NCI-H345 (cell line): Measurements from ENCODE around the gene CISD1.
A peak's percentile ranks its signal among the peaks of the same experiment; 100 is the strongest.

Experiments
- DNase-seq: peaks from one replicate; lab custom pipeline; 2025; lab: John Stamatoyannopoulos, UW

Gene CISD1

GRCh38 chr10:58311026-58311425, 42.1 kb downstream of the CISD1 start:
- DNase-seq, result no peak

DNA sequence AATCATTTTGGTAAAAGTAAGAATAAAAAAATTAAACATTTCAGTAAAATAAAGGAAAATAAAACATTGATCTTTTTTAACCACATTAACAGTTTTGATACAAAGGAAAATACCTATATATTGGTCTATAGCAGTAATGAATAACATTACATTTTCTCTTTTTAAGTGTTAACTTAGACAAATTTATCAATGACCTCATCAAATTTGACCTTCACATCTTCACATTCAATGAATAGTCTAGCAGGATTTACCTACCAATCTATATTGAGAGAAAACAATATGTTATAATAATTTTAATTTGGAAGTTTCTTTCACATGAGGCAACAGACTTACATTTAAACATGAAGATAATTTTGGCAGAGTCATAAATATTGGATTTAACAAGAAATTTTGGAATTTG, 47.9 kb downstream of the CISD1 start:
- DNase-seq, result no peak

GRCh38 chr10:58318346-58318745, 49.4 kb downstream of the CISD1 start:
- no peak for DNase-seq

GRCh38 chr10:58319599-58319998, 50.6 kb downstream of the CISD1 start:
- DNase-seq, result no peak

DNA sequence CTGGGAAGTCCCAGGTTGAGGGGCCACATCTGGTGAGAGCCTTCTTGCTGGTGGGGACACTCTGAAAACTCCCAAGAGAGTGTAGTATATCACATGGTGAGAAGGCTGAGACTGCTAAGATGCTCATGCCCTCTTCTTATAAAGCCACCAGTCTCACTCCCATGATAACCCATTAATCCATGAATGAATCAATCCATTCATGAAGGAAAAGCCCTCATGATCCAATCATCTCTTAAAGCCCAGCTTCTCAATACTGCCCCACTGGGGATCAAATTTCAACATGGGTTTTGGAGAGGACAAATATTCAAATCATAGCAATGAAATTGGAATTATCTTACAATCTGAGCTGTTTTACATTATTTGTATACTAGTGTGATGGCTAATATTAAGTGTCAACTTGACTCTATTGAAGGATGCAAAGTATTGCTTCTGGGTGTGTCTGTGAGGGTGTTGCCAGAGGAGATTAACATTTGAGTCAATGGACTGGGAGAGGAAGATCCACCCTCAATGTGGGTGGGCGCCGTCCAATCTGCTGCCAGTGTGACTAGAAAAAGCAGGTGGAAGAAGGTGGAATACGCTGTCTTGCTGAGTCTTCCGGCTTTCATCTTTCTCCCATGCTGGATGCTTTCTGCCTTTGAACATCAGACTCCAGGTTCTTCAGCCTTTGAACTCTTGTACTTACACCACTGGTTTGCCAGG, 51.5 kb downstream of the CISD1 start:
- DNase-seq, result no peak

- DNase-seq, result no peak
These were observed 53.3 kb downstream of the CISD1 start for GRCh38 chr10:58322072-58322834.

DNA sequence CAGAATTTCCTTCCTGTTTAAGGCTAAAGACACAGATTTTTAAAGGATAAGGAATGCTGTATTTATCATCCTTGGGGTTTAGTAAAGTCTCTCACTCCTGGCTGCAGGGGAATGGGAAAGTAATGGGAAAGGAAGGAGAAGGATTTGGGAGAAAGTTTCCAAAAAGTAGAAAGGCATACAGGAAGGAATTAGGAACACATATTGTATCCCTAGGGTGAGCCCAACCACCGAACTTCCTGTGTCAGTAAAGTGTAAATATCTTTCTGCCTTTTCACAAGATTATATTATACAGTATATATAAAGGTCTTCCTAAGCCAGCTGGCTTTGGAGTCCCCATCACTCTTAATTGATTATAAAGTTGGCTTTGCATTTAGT, 53.9 kb downstream of the CISD1 start:
- DNase-seq, result no peak

DNA sequence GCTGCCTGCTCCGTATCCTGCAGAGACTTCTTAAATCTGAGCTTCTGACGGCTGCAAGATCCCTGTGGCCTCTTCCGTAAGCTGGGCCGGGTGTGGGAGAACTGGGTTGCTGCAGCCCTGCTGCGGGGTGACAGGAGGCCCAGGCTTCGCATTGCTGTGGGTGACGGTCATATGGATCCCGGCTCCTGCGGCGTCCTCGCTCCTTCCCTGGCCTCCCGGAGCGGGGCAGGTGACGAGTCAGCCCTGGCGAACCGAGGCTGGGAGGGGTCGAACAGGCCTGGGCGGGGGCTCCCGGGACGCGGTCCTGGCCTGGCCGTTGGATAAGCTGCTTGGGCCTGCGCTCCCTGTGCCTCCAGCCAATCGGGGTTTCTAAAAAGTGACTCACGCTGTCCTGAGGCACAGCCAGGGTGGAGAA, 58.0 kb downstream of the CISD1 start:
- DNase-seq, result no peak

- DNase-seq, result no peak
These were observed 59.3 kb downstream of the CISD1 start for GRCh38 chr10:58328233-58328632.

DNA sequence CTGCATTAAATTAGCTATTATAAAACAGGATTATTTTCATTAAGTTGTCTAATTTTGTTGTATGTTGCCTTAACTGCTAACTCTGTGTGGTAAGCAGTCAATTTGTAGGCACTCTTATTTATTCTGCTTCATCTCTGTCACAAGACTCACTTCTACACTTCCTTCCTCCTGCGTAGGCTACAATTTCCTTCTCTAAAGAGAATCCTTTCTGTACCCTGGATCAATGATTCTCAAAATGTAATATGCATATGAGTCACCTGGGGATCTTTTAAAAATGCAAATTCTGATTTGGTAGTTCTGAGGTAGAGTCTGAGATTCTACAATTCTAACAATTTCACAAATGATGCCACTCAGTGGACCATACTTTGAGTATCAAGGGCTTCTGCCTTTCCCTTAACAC, 61.5 kb downstream of the CISD1 start:
- DNase-seq, result no peak

- no peak for DNase-seq
These were observed 62.7 kb downstream of the CISD1 start for GRCh38 chr10:58331646-58332045.

GRCh38 chr10:58334817-58335305, 65.9 kb downstream of the CISD1 start, which contains the start of gene UBE2D1:
Gene UBE2D1 (plus strand): TSS chr10:58335006. CDS start chr10:58335202, 196 bp downstream.
- DNase-seq, result peak; percentile 77

GRCh38 chr10:58335306-58336005, 66.5 kb downstream of the CISD1 start:
- peak; percentile 30 for DNase-seq

- DNase-seq, result no peak
These were observed 67.3 kb downstream of the CISD1 start for GRCh38 chr10:58336242-58336641.
